HepG2 (cell line): Measurements from ENCODE around the gene ADSS1. TPM values are rescaled to one million over a fixed set of nuclear protein-coding genes. Genes with fewer than 3 reads are reported as not detected.

Experiments used
- ATAC-seq: fragments of 200-7000 bp; cut with Tn5 transposase; 3 replicates; pipeline ENCODE4 v1.9.1; 2020; ENCODE audit warnings: mild to moderate bottlenecking, moderate library complexity
- BruUV-seq: library from RNA; stranded (reverse); fragments of 400-500 nt; replicated peaks from 2 replicates; lab custom pipeline; 2021; lab: Mats Ljungman, UMichigan
- CTCF ChIA-PET: fragments of 300-600 bp; formaldehyde crosslinking; extraction: SDS; loops from one replicate; lab custom pipeline; 2021; ENCODE audit warnings: low total read pairs, inconsistent platforms, low intra/inter-chr PET ratio; lab: Yijun Ruan, JAX
- POLR2A ChIA-PET: fragments of 350-600 bp; sonication (Branson Sonifier 250); formaldehyde crosslinking; loops from one replicate; lab custom pipeline; 2020; ENCODE audit warnings: antibody characterized with exemption, inconsistent platforms; lab: Yijun Ruan, JAX
- DNase-seq: peaks from one replicate; pipeline ENCODE4 v3.0.0-alpha.2; 2015; ENCODE audit warnings: low spot score
- FAIRE-seq: peaks from 3 replicates; lab custom pipeline; 2011; peaks lifted over from hg19 to GRCh38; lab: Jason Lieb, UNC
- H2AFZ ChIP-seq: one replicate; pipeline ENCODE4 v1.6.1; 2011; ENCODE audit warnings: low read length, inconsistent platforms
- H3K27ac ChIP-seq: fragments of 300-600 bp; 3 replicates; pipeline ENCODE4 v1.8.0; 2011; ENCODE audit warnings: mixed run types, mild to moderate bottlenecking, mixed read lengths, low read length, inconsistent platforms; ENCODE audit not compliant: insufficient read depth; ENCODE audit errors: extremely low read length
- H3K27me3 ChIP-seq, 2 experiments: fragments of 200-600 bp in 1 of 2; 2 replicates in 1 of 2; 3 replicates in 1 of 2; pipeline versions ENCODE4 v1.6.0 to v1.8.0; 2011; ENCODE audit warnings: low read length in 2 of 2, mild to moderate bottlenecking in 2 of 2, moderate library complexity in 2 of 2, inconsistent platforms in 1 of 2; ENCODE audit not compliant: insufficient read depth in 2 of 2, control insufficient read depth in 1 of 2
- H3K36me3 ChIP-seq, 2 experiments: fragments of 200-600 bp in 1 of 2; replicated peaks in 1 of 2; 2 replicates in 1 of 2; 3 replicates in 1 of 2; pipeline versions ENCODE4 v1.5.1 to v1.8.0; 2011; ENCODE audit warnings: low read length in 2 of 2, inconsistent platforms in 1 of 2; ENCODE audit not compliant: insufficient read depth in 2 of 2, control insufficient read depth in 1 of 2
- H3K4me1 ChIP-seq: 2 replicates; pipeline ENCODE4 v1.5.1; 2012; ENCODE audit warnings: low read length, inconsistent platforms; ENCODE audit not compliant: insufficient read depth
- H3K4me2 ChIP-seq: 2 replicates; pipeline ENCODE4 v1.6.0; 2011; ENCODE audit warnings: low read depth, low read length, inconsistent platforms
- H3K4me3 ChIP-seq, 3 experiments: fragments of 200-600 bp in 1 of 3; sonication (generic), shearing (Covaris generic) in 1 of 3; replicated peaks in 1 of 3; 2 replicates each; pipeline ENCODE4 v1.5.1; 2011 to 2016; ENCODE audit warnings: low read length in 3 of 3, inconsistent platforms in 2 of 3, low read depth in 2 of 3, mild to moderate bottlenecking in 2 of 3, control low read depth in 1 of 3, mixed read lengths in 1 of 3; ENCODE audit not compliant: insufficient read depth in 1 of 3
- H3K79me2 ChIP-seq: one replicate; pipeline ENCODE4 v1.6.1; 2011; ENCODE audit warnings: low read length, inconsistent platforms; ENCODE audit not compliant: insufficient read depth
- H3K9ac ChIP-seq: 2 replicates; pipeline ENCODE4 v1.6.0; 2011; ENCODE audit warnings: mild to moderate bottlenecking, low read depth, low read length, inconsistent platforms; ENCODE audit not compliant: insufficient read depth
- H3K9me3 ChIP-seq: 2 replicates; pipeline ENCODE4 v1.5.1; 2012; ENCODE audit warnings: mild to moderate bottlenecking, low read length
- H4K20me1 ChIP-seq: 2 replicates; pipeline ENCODE4 v1.6.0; 2011; ENCODE audit warnings: inconsistent platforms, mild to moderate bottlenecking, low read length, moderate library complexity; ENCODE audit not compliant: insufficient read depth
- ATF1 ChIP-seq: IDR thresholded peaks from 2 replicates; pipeline ENCODE4 v1.6.1; 2016; ENCODE audit warnings: mild to moderate bottlenecking, control low read depth
- ELF3 ChIP-seq: IDR thresholded peaks from 2 replicates; pipeline ENCODE4 v1.6.1; 2016; ENCODE audit warnings: missing genetic modification reagents, missing compliant biosample characterization
- HNRNPUL1 ChIP-seq: fragments of 200-400 bp; formaldehyde crosslinking; IDR thresholded peaks from 2 replicates; pipeline ENCODE4 v1.6.1; 2017; ENCODE audit warnings: low read depth, mild to moderate bottlenecking, low read length, moderate library complexity
- ISX ChIP-seq: sonication (generic); formaldehyde crosslinking; conservative IDR thresholded peaks from 2 replicates; pipeline ENCODE4 v1.5.0; 2020; ENCODE audit warnings: missing genetic modification reagents
- MEF2D ChIP-seq: sonication (generic); formaldehyde crosslinking; IDR thresholded peaks from 2 replicates; pipeline ENCODE4 v1.5.1; 2020; ENCODE audit warnings: mild to moderate bottlenecking, missing genetic modification reagents
- MXI1 ChIP-seq: IDR thresholded peaks from 3 replicates; pipeline ENCODE4 v1.6.1; 2012; ENCODE audit warnings: low read depth, low read length, inconsistent platforms, borderline replicate concordance
- NR1H2 ChIP-seq: sonication (generic); formaldehyde crosslinking; IDR thresholded peaks from 2 replicates; pipeline ENCODE4 v1.8.1; 2022; ENCODE audit warnings: low read depth, missing genetic modification reagents, borderline replicate concordance
- NR2F6 ChIP-seq, 2 experiments: IDR thresholded peaks; 2 replicates each; pipeline ENCODE4 v1.6.1; 2016; ENCODE audit warnings: antibody characterized with exemption in 1 of 2, mild to moderate bottlenecking in 1 of 2
- PHF21A ChIP-seq: sonication (generic); formaldehyde crosslinking; IDR thresholded peaks from 2 replicates; pipeline ENCODE4 v1.5.0; 2020; ENCODE audit warnings: mild to moderate bottlenecking, missing genetic modification reagents
- POLR2G ChIP-seq: fragments of 200-400 bp; formaldehyde crosslinking; IDR thresholded peaks from 2 replicates; pipeline ENCODE4 v1.6.1; 2018; ENCODE audit warnings: mild to moderate bottlenecking, low read depth, low read length, moderate library complexity
- SOX5 ChIP-seq: IDR thresholded peaks from 2 replicates; pipeline ENCODE4 v1.6.1; 2016; ENCODE audit warnings: borderline replicate concordance
- ZBTB20 ChIP-seq: sonication (generic); formaldehyde crosslinking; IDR thresholded peaks from 2 replicates; pipeline ENCODE4 v1.8.1; 2023; ENCODE audit warnings: missing genetic modification reagents, low read depth, mild to moderate bottlenecking, borderline replicate concordance
- ZFAT ChIP-seq: sonication (generic); formaldehyde crosslinking; conservative IDR thresholded peaks from 2 replicates; pipeline ENCODE4 v1.8.1; 2023; ENCODE audit warnings: missing genetic modification reagents, inconsistent platforms
- ZMYM3 ChIP-seq: sonication (generic); formaldehyde crosslinking; IDR thresholded peaks from 2 replicates; pipeline ENCODE4 v1.5.1; 2020; ENCODE audit warnings: mild to moderate bottlenecking, missing genetic modification reagents
- ZNF670 ChIP-seq: sonication (generic); formaldehyde crosslinking; IDR thresholded peaks from 2 replicates; pipeline ENCODE4 v1.8.0; 2022; ENCODE audit warnings: mild to moderate bottlenecking, missing genetic modification reagents, borderline replicate concordance
- WGBS: methylation state at CpG from one replicate; pipeline ENCODE4 v1.1.6; 2017; ENCODE audit warnings: low lambda C conversion rate; 5-methylcytosine and 5-hydroxymethylcytosine counted together
- in situ Hi-C: cut with HindIII; loops from 2 replicates; pipeline ENCODE4 v1.10.0; 2017; ENCODE audit warnings: low pct_unique_long_range_greater_than_20kb; ENCODE audit not compliant: extremely low pct_ligation_motif_present
- intact Hi-C: fragments of 100-400 bp; cut with micrococcal nuclease; formaldehyde crosslinking; loops from one replicate; pipeline ENCODE4 v1.10.0; 2022; ENCODE audit not compliant: unreplicated experiment
- polyA plus RNA-seq, 8 experiments: library from polyadenylated mRNA; depleted of rRNA in 3 of 8; stranded (reverse) in 7 of 8; unstranded in 1 of 8; fragments of >200 nt; fragmentation: Illumina TruSeq in 4 of 8; extraction: Trizol in 4 of 8; gene quantifications; 2 replicates each; pipeline versions ENCODE4 v1.2.1 to v1.2.3, GENCODE V29; 2011 to 2016; ENCODE audit warnings: low read depth in 4 of 8, missing spikeins in 1 of 8, mixed read lengths in 1 of 8; ENCODE audit not compliant: insufficient read depth in 1 of 8
- total RNA-seq, 5 experiments: library from RNA; depleted of rRNA; stranded (reverse); fragments of >200 nt; fragmentation: Illumina TruSeq; extraction: Trizol; gene quantifications; 2 replicates each; pipeline ENCODE4 v1.2.3, GENCODE V29; 2016; ENCODE audit warnings: low read depth in 1 of 5
- TF ChIP-seq, protein P1 (sequence below): sonication (generic); formaldehyde crosslinking; IDR thresholded peaks from 2 replicates; pipeline ENCODE4 v1.9.0; 2022; ENCODE audit warnings: low read depth, missing genetic modification reagents
- TF ChIP-seq, protein P2 (sequence below): sonication (generic); formaldehyde crosslinking; IDR thresholded peaks from 2 replicates; pipeline ENCODE4 v1.4.0; 2020; ENCODE audit warnings: mild to moderate bottlenecking, missing genetic modification reagents
- TF ChIP-seq, protein P3 (sequence below): sonication (generic); formaldehyde crosslinking; IDR thresholded peaks from 2 replicates; pipeline ENCODE4 v1.4.0; 2020; ENCODE audit warnings: missing genetic modification reagents

Gene ADSS1
- total and polyA plus RNA-seq, 2 of the 13 experiments (the other 11 are each of a cell fraction or from before 2014, with no cell fraction given): 1.0 to 36.7 TPM

DNA sequence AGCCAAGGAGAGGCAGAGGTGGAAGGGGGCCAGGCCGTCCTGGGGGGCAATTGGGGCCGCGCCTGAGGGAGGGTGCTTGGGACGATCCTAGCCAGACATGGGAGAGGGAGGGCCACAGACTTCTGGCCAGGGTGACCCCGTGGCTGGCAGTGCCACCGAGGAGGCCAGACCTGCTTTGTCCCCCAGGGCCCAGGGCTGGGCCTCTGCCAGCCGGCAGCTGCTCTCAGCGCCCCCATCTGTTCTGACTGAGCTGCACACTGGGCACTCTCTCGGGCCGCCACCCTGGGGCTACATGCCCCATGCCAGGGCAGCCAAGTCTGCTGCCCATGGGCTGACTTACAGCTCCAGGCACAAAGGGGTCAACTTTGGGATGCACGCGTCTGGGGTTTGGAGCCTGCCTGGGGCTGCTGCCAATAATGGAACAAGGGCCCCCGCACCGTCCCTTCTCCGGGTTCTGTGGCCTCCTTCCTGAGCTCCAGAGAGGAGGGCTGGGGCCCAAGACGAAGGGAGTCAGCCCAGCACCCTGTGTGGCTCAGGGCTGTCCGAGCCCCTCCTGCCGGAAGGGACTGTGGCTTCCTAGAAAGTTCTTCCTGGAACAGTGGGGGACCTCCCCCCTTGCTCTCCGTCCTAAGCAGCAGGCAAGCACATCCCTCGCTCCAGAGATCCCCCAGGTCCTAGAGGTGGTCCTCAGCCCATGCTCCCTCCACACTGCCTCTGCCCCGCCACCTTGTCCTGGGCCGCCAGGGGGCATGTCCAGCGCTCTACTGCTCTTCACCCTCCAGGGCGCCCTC is 1.1 kb downstream of the ADSS1 start:
- ChIA-PET POLR2A (interaction anchor here (0.6 to 3.3 kb wide), 7 partner anchors 9 to 59 kb away, joined by 3 to 18 read pairs (median 4); partner anchors contain the start of gene SIVA1), CTCF (no interaction called here)
- intact Hi-C loops: no loop called here
- in situ Hi-C loops: no loop called here
- H4K20me1 ChIP-seq: no peaks in the 10 kb centered on the region
- ATAC-seq (peak; percentile 69), DNase-seq (peak; percentile 43), FAIRE-seq (no peak)
- peak overlapping the region; percentile 96 for H3K4me2 ChIP-seq
- H3K36me3 ChIP-seq: no peaks in the 10 kb centered on the region
- H3K79me2 ChIP-seq: no peaks in the 10 kb centered on the region
- TSS peak; percentile 67 for BruUV-seq
- no peak overlapping the region for H2AFZ ChIP-seq
- H3K27ac ChIP-seq: peak overlapping the region; percentile 30
- H3K27me3 ChIP-seq: peaks cover 0 to 3% of the 10 kb centered on the region in 2 experiments; a peak in 1 of 5 replicates
- peak overlapping the region; percentile 63 to 90 (median 68) for H3K4me3 ChIP-seq
- H3K4me1 ChIP-seq: peaks cover 67% of the 10 kb centered on the region
- H3K9me3 ChIP-seq: no peaks in the 10 kb centered on the region
- WGBS: 4% methylated on average over 3 of the region's 24 CpGs
- H3K9ac ChIP-seq: peak overlapping the region; percentile 76
- no peak for TF ChIP-seq NR1H2
- no peak for TF ChIP-seq ZFAT (CRISPR knock-in tag)
- TF ChIP-seq ELF3: no peak
- no peak for TF ChIP-seq MEF2D (CRISPR knock-in tag)
- no peak for TF ChIP-seq POLR2G
- TF ChIP-seq, protein P1, sequence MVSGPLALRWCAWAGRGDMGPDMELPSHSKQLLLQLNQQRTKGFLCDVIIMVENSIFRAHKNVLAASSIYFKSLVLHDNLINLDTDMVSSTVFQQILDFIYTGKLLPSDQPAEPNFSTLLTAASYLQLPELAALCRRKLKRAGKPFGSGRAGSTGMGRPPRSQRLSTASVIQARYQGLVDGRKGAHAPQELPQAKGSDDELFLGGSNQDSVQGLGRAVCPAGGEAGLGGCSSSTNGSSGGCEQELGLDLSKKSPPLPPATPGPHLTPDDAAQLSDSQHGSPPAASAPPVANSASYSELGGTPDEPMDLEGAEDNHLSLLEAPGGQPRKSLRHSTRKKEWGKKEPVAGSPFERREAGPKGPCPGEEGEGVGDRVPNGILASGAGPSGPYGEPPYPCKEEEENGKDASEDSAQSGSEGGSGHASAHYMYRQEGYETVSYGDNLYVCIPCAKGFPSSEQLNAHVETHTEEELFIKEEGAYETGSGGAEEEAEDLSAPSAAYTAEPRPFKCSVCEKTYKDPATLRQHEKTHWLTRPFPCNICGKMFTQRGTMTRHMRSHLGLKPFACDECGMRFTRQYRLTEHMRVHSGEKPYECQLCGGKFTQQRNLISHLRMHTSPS (CRISPR knock-in tag): peak; percentile 86
- 0 out of 2 replicates have a peak, but pooled peaks have one; percentile 41 for TF ChIP-seq ZBTB20 (CRISPR knock-in tag)
- no peak for TF ChIP-seq SOX5 (CRISPR knock-in tag)
- no peak for TF ChIP-seq HNRNPUL1
- TF ChIP-seq NR2F6 (IDR thresholded peaks at IDR 0.05): 0 out of 2 replicates have a peak, but pooled peaks have one; percentile 16
- no peak; the same call in 1 of the 2 replicates for TF ChIP-seq NR2F6 (CRISPR knock-in tag; IDR thresholded peaks at IDR 0.05)
- TF ChIP-seq ISX (CRISPR knock-in tag): no peak
- TF ChIP-seq PHF21A (CRISPR knock-in tag): 0 out of 2 replicates have a peak, but pooled peaks have one; percentile 32
- TF ChIP-seq ZMYM3 (CRISPR knock-in tag): peak; percentile 90
- TF ChIP-seq, protein P2, sequence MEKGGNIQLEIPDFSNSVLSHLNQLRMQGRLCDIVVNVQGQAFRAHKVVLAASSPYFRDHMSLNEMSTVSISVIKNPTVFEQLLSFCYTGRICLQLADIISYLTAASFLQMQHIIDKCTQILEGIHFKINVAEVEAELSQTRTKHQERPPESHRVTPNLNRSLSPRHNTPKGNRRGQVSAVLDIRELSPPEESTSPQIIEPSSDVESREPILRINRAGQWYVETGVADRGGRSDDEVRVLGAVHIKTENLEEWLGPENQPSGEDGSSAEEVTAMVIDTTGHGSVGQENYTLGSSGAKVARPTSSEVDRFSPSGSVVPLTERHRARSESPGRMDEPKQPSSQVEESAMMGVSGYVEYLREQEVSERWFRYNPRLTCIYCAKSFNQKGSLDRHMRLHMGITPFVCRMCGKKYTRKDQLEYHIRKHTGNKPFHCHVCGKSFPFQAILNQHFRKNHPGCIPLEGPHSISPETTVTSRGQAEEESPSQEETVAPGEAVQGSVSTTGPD (CRISPR knock-in tag): no peak
- TF ChIP-seq ZNF670 (CRISPR knock-in tag): 0 out of 2 replicates have a peak, but pooled peaks have one; percentile 57
- TF ChIP-seq MXI1: peak; percentile 16; the same call in 1 of the 3 replicates
- TF ChIP-seq, protein P3, sequence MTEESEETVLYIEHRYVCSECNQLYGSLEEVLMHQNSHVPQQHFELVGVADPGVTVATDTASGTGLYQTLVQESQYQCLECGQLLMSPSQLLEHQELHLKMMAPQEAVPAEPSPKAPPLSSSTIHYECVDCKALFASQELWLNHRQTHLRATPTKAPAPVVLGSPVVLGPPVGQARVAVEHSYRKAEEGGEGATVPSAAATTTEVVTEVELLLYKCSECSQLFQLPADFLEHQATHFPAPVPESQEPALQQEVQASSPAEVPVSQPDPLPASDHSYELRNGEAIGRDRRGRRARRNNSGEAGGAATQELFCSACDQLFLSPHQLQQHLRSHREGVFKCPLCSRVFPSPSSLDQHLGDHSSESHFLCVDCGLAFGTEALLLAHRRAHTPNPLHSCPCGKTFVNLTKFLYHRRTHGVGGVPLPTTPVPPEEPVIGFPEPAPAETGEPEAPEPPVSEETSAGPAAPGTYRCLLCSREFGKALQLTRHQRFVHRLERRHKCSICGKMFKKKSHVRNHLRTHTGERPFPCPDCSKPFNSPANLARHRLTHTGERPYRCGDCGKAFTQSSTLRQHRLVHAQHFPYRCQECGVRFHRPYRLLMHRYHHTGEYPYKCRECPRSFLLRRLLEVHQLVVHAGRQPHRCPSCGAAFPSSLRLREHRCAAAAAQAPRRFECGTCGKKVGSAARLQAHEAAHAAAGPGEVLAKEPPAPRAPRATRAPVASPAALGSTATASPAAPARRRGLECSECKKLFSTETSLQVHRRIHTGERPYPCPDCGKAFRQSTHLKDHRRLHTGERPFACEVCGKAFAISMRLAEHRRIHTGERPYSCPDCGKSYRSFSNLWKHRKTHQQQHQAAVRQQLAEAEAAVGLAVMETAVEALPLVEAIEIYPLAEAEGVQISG (CRISPR knock-in tag): peak; percentile 52; the same call in 1 of the 2 replicates
- TF ChIP-seq ATF1 (CRISPR knock-in tag): no peak
